Activated CD8-positive, alpha-beta T cell treated with anti-CD3 and anti-CD28 coated beads, Interleukin-2, amount 10 ng/mL, durations not matched to agents 7 days and 5 days (primary cell): ENCODE measurements around the gene ATF6. TPM values are rescaled to one million over a fixed set of nuclear protein-coding genes. Genes with fewer than 3 reads are reported as not detected.

Source experiments
- ATAC-seq: fragments of 150-1000 bp; cut with Tn5 transposase; one replicate; pipeline ENCODE4 v1.10.0; 2021; ENCODE audit warnings: moderate library complexity
- CTCF ChIA-PET: fragments of 350-600 bp; sonication (Branson Sonifier 250); formaldehyde crosslinking; loops from one replicate; lab custom pipeline; 2021; ENCODE audit warnings: antibody characterized with exemption; lab: Charles Lee
- POLR2A ChIA-PET: fragments of 350-600 bp; sonication (Branson Sonifier 250); formaldehyde crosslinking; loops from one replicate; lab custom pipeline; 2021; ENCODE audit warnings: antibody characterized with exemption; lab: Charles Lee
- DNase-seq: peaks from one replicate; pipeline ENCODE4 v3.0.0-alpha.2; 2020
- H3K27ac Mint-ChIP-seq: one replicate; pipeline ENCODE4 v1.8.0; 2021; ENCODE audit warnings: mild to moderate bottlenecking, mixed read lengths
- H3K27me3 Mint-ChIP-seq: one replicate; pipeline ENCODE4 v1.8.0; 2021; ENCODE audit warnings: low read depth, mixed read lengths
- H3K36me3 Mint-ChIP-seq: one replicate; pipeline ENCODE4 v1.8.0; 2021; ENCODE audit warnings: low read depth, mixed read lengths
- H3K4me1 Mint-ChIP-seq: one replicate; pipeline ENCODE4 v1.8.0; 2021; ENCODE audit warnings: low read depth, mixed read lengths
- H3K4me3 Mint-ChIP-seq: one replicate; pipeline ENCODE4 v1.8.0; 2021; ENCODE audit warnings: mild to moderate bottlenecking, mixed read lengths
- H3K9me3 Mint-ChIP-seq: one replicate; pipeline ENCODE4 v1.8.0; 2022; ENCODE audit warnings: mixed read lengths; ENCODE audit not compliant: insufficient read depth
- total RNA-seq, 2 experiments: library from RNA; stranded (reverse); gene quantifications; one replicate each; pipeline ENCODE4 v1.2.3, GENCODE V29; 2021

The ATF6 gene
- total RNA-seq, 2 experiments from 2014 or later = 15.2 to 17.1 TPM

- CTCF ChIA-PET = interaction anchor here (1.5 to 5.1 kb wide), 2 partner anchors 13 to 171 kb away, joined by 4 to 19 read pairs; no protein-coding TSS in a partner anchor
Measured at GRCh38 chr1:161866241-161866640, 100.1 kb downstream of the ATF6 start.

GRCh38 chr1:161868832-161869231 is 102.7 kb downstream of the ATF6 start:
- ATAC-seq (no peak), DNase-seq (no peak)
- ChIA-PET POLR2A (no interaction called here), CTCF (interaction anchor here (1.5 to 1.8 kb wide), 2 partner anchors 36 to 168 kb away, joined by 3 to 5 read pairs; no protein-coding TSS in a partner anchor)
- H3K4me1 Mint-ChIP-seq = no peaks in the 10 kb centered on the region
- H3K27me3 Mint-ChIP-seq = no peaks in the 10 kb centered on the region
- H3K27ac Mint-ChIP-seq = no peak overlapping the region
- H3K9me3 Mint-ChIP-seq = no peaks in the 10 kb centered on the region
- peaks cover 12% of the 10 kb centered on the region for H3K36me3 Mint-ChIP-seq
- H3K4me3 Mint-ChIP-seq = no peak overlapping the region

More at GRCh38 chr1:161866241-161866640, 100.1 kb downstream of the ATF6 start:
- Mint-ChIP-seq H3K9me3 (no peaks in the 10 kb centered on the region), H3K4me1 (no peaks in the 10 kb centered on the region), H3K36me3 (peaks cover 19% of the 10 kb centered on the region), H3K4me3 (no peak overlapping the region), H3K27ac (no peak overlapping the region), H3K27me3 (no peaks in the 10 kb centered on the region)
- no peak for DNase-seq
- ATAC-seq = no peak
- POLR2A ChIA-PET = no interaction called here

- ChIA-PET POLR2A (no interaction called here), CTCF (interaction anchor here (1.5 to 1.8 kb wide), 2 partner anchors 36 to 168 kb away, joined by 3 to 5 read pairs; no protein-coding TSS in a partner anchor)
- Mint-ChIP-seq H3K4me1 (no peaks in the 10 kb centered on the region), H3K27ac (no peak overlapping the region), H3K9me3 (no peaks in the 10 kb centered on the region), H3K36me3 (peaks cover 12% of the 10 kb centered on the region), H3K27me3 (no peaks in the 10 kb centered on the region), H3K4me3 (no peak overlapping the region)
- DNase-seq (no peak), ATAC-seq (no peak)
Measured at GRCh38 chr1:161869291-161869690, 103.2 kb downstream of the ATF6 start.

GRCh38 chr1:161872506-161872905 is 106.4 kb downstream of the ATF6 start:
- no peaks in the 10 kb centered on the region for H3K9me3 Mint-ChIP-seq
- H3K27ac Mint-ChIP-seq = no peak overlapping the region

GRCh38 chr1:161879261-161879660 is 113.1 kb downstream of the ATF6 start:
- H3K4me3 Mint-ChIP-seq = no peak overlapping the region
- H3K9me3 Mint-ChIP-seq = no peaks in the 10 kb centered on the region
- H3K27me3 Mint-ChIP-seq = no peaks in the 10 kb centered on the region
- no peaks in the 10 kb centered on the region for H3K36me3 Mint-ChIP-seq
- H3K27ac Mint-ChIP-seq = no peak overlapping the region
- no peak for DNase-seq
- no peak for ATAC-seq
- CTCF ChIA-PET = interaction anchor here (1.2 kb wide), 1 partner anchor 14 kb away, joined by 4 read pairs; no protein-coding TSS in a partner anchor
- no peaks in the 10 kb centered on the region for H3K4me1 Mint-ChIP-seq
- POLR2A ChIA-PET = no interaction called here

More at GRCh38 chr1:161872506-161872905, 106.4 kb downstream of the ATF6 start:
- ChIA-PET POLR2A (no interaction called here), CTCF (interaction anchor here (1.2 kb wide), 1 partner anchor 80 kb away, joined by 3 read pairs; no protein-coding TSS in a partner anchor)
- DNase-seq (no peak), ATAC-seq (no peak)
- no peaks in the 10 kb centered on the region for H3K27me3 Mint-ChIP-seq
- no peak overlapping the region for H3K4me3 Mint-ChIP-seq
- no peaks in the 10 kb centered on the region for H3K4me1 Mint-ChIP-seq
- peaks cover 6% of the 10 kb centered on the region for H3K36me3 Mint-ChIP-seq

GRCh38 chr1:161884475-161884874 is 118.4 kb downstream of the ATF6 start:
- H3K27me3 Mint-ChIP-seq = no peaks in the 10 kb centered on the region
- CTCF ChIA-PET = interaction anchor here (1.0 kb wide), 1 partner anchor 26 kb away, joined by 3 read pairs; no protein-coding TSS in a partner anchor
- no peaks in the 10 kb centered on the region for H3K4me1 Mint-ChIP-seq
- no peak for ATAC-seq
- no peak overlapping the region for H3K27ac Mint-ChIP-seq
- DNase-seq = no peak
- POLR2A ChIA-PET = no interaction called here
- H3K36me3 Mint-ChIP-seq = peaks cover 10% of the 10 kb centered on the region
- H3K4me3 Mint-ChIP-seq = no peak overlapping the region
- H3K9me3 Mint-ChIP-seq = no peaks in the 10 kb centered on the region

GRCh38 chr1:161885003-161885402 is 118.9 kb downstream of the ATF6 start:
- Mint-ChIP-seq H3K36me3 (peaks cover 14% of the 10 kb centered on the region), H3K4me3 (no peak overlapping the region), H3K9me3 (no peaks in the 10 kb centered on the region), H3K27me3 (no peaks in the 10 kb centered on the region), H3K4me1 (no peaks in the 10 kb centered on the region), H3K27ac (no peak overlapping the region)
- ChIA-PET CTCF (interaction anchor here (1.0 kb wide), 2 partner anchors 14 to 26 kb away, joined by 3 read pairs; no protein-coding TSS in a partner anchor), POLR2A (no interaction called here)
- DNase-seq (no peak), ATAC-seq (no peak)

GRCh38 chr1:161885759-161886158 is 119.6 kb downstream of the ATF6 start:
- H3K27me3 Mint-ChIP-seq = no peaks in the 10 kb centered on the region
- H3K36me3 Mint-ChIP-seq = peaks cover 21% of the 10 kb centered on the region
- H3K9me3 Mint-ChIP-seq = no peaks in the 10 kb centered on the region
- DNase-seq (no peak), ATAC-seq (no peak)
- CTCF ChIA-PET = interaction anchor here (1.0 kb wide), 1 partner anchor 13 kb away, joined by 3 read pairs; no protein-coding TSS in a partner anchor
- POLR2A ChIA-PET = no interaction called here
- no peaks in the 10 kb centered on the region for H3K4me1 Mint-ChIP-seq
- no peak overlapping the region for H3K4me3 Mint-ChIP-seq
- H3K27ac Mint-ChIP-seq = no peak overlapping the region

GRCh38 chr1:161886589-161886988 is 120.5 kb downstream of the ATF6 start:
- CTCF ChIA-PET = no interaction called here
- no peak for ATAC-seq
- Mint-ChIP-seq H3K36me3 (peaks cover 30% of the 10 kb centered on the region), H3K4me1 (no peaks in the 10 kb centered on the region), H3K27me3 (no peaks in the 10 kb centered on the region), H3K4me3 (no peak overlapping the region), H3K27ac (no peak overlapping the region), H3K9me3 (no peaks in the 10 kb centered on the region)
- POLR2A ChIA-PET = interaction anchor here (0.6 kb wide), 1 partner anchor 8 kb away, joined by 3 read pairs; no protein-coding TSS in a partner anchor
- DNase-seq = no peak

- ATAC-seq (no peak), DNase-seq (no peak)
- Mint-ChIP-seq H3K27me3 (no peaks in the 10 kb centered on the region), H3K4me3 (no peak overlapping the region), H3K4me1 (no peaks in the 10 kb centered on the region), H3K27ac (no peak overlapping the region), H3K36me3 (peaks cover 33% of the 10 kb centered on the region), H3K9me3 (no peaks in the 10 kb centered on the region)
- ChIA-PET POLR2A (no interaction called here), CTCF (no interaction called here)
Measured at GRCh38 chr1:161887730-161888287, 121.7 kb downstream of the ATF6 start.

- ATAC-seq = no peak
Measured at GRCh38 chr1:161890574-161890973, 124.5 kb downstream of the ATF6 start.

GRCh38 chr1:161899091-161899490 is 133.0 kb downstream of the ATF6 start:
- POLR2A ChIA-PET = no interaction called here
- Mint-ChIP-seq H3K36me3 (peaks cover 2% of the 10 kb centered on the region), H3K4me3 (no peak overlapping the region), H3K4me1 (no peaks in the 10 kb centered on the region), H3K9me3 (no peaks in the 10 kb centered on the region), H3K27me3 (no peaks in the 10 kb centered on the region), H3K27ac (no peak overlapping the region)
- CTCF ChIA-PET = interaction anchor here (0.7 to 1.0 kb wide), 3 partner anchors 14 to 132 kb away, joined by 3 read pairs; no protein-coding TSS in a partner anchor
- ATAC-seq = no peak
- no peak for DNase-seq

More at GRCh38 chr1:161890574-161890973, 124.5 kb downstream of the ATF6 start:
- H3K4me1 Mint-ChIP-seq = no peaks in the 10 kb centered on the region
- no peaks in the 10 kb centered on the region for H3K9me3 Mint-ChIP-seq
- CTCF ChIA-PET = no interaction called here
- POLR2A ChIA-PET = no interaction called here
- H3K36me3 Mint-ChIP-seq = peaks cover 35% of the 10 kb centered on the region
- H3K4me3 Mint-ChIP-seq = no peak overlapping the region
- H3K27me3 Mint-ChIP-seq = no peaks in the 10 kb centered on the region
- no peak overlapping the region for H3K27ac Mint-ChIP-seq
- no peak for DNase-seq
